NB4 (cell line): ENCODE measurements around the gene CHCHD5.

Source experiments
- DNase-seq: peaks from one replicate; pipeline ENCODE4 v3.0.0; 2010; ENCODE audit warnings: low read depth
- H3K4me3 ChIP-seq: one replicate; pipeline ENCODE4 v1.5.1; 2011; ENCODE audit warnings: mild to moderate bottlenecking, low read depth, low read length, moderate library complexity
- CTCF ChIP-seq: IDR thresholded peaks from one replicate; pipeline ENCODE4 v1.5.1; 2012; ENCODE audit warnings: low read depth, low read length
- MAX ChIP-seq: IDR thresholded peaks from 2 replicates; pipeline ENCODE4 v1.6.1; 2011; ENCODE audit warnings: low read depth, low read length
- MYC ChIP-seq: IDR thresholded peaks from 2 replicates; pipeline ENCODE4 v1.6.1; 2011; ENCODE audit warnings: low read depth, low read length
- POLR2A ChIP-seq: IDR thresholded peaks from 2 replicates; pipeline ENCODE4 v1.6.1; 2011; ENCODE audit warnings: mild to moderate bottlenecking; ENCODE audit not compliant: insufficient read length; ENCODE audit errors: extremely low read depth

Gene CHCHD5

GRCh38 chr2:112634153-112634873 lies 49.9 kb downstream of the CHCHD5 start:
- TF ChIP-seq CTCF (no peak), MYC (no peak), POLR2A (no peak), MAX (no peak)
- DNase-seq, result no peak
- no peak overlapping the region for H3K4me3 ChIP-seq

- no peak for DNase-seq
- H3K4me3 ChIP-seq, result no peak overlapping the region
- no peak for TF ChIP-seq CTCF
These were observed 50.4 kb downstream of the CHCHD5 start for GRCh38 chr2:112634874-112635157.

- TF ChIP-seq POLR2A (no peak), MYC (no peak), CTCF (no peak), MAX (no peak)
- peak; percentile 80 for DNase-seq
- no peak overlapping the region for H3K4me3 ChIP-seq
These were observed 52.3 kb downstream of the CHCHD5 start for GRCh38 chr2:112636605-112637288.

GRCh38 chr2:112637289-112637660 lies 52.9 kb downstream of the CHCHD5 start:
- H3K4me3 ChIP-seq, result no peak overlapping the region
- TF ChIP-seq POLR2A (no peak), MAX (no peak), CTCF (no peak), MYC (no peak)
- DNase-seq, result no peak
